Measurements from ENCODE around the gene HLA-C. TPM values are rescaled to one million over a fixed set of nuclear protein-coding genes. Genes with fewer than 3 reads are reported as not detected.

HLA-C gene
- total RNA-seq, 1 donor, result 489 TPM

GRCh38 chr6:31294056-31294455, 22.2 kb upstream of the HLA-C start:
- Histone ChIP-seq H3K27me3 (ENCODE audit: insufficient read depth, low read length) (peaks cover 9% of the 10 kb centered on the region), H3K4me3 (ENCODE audit: insufficient read depth, low read length) (no peak overlapping the region), H3K36me3 (ENCODE audit: insufficient read depth, low read length) (no peaks in the 10 kb centered on the region), H3K4me1 (ENCODE audit: insufficient read depth, low read length) (no peaks in the 10 kb centered on the region), H2AFZ (ENCODE audit: low read length) (no peak overlapping the region), H4K20me1 (ENCODE audit: insufficient read depth, low read length) (no peaks in the 10 kb centered on the region), H3K27ac (ENCODE audit: low read depth, low read length) (no peak overlapping the region), H3K4me2 (ENCODE audit: insufficient read depth, low read length) (no peak overlapping the region), H3K9me3 (ENCODE audit: low read depth, low read length) (no peaks in the 10 kb centered on the region), H3K79me2 (ENCODE audit: insufficient read depth, low read length) (no peaks in the 10 kb centered on the region)
- no peak for TF ChIP-seq CTCF (IDR thresholded peaks at IDR 0.05; ENCODE audit: extremely low read depth, low read depth, low read length)
- no peak for DNase-seq (ENCODE audit: insufficient read length, low spot score, missing footprints)

GRCh38 chr6:31293343-31293742, 21.5 kb upstream of the HLA-C start:
- no peaks in the 10 kb centered on the region for H3K9me3 ChIP-seq (ENCODE audit: low read depth, low read length)
- H3K4me2 ChIP-seq (ENCODE audit: insufficient read depth, low read length), result no peak overlapping the region
- H2AFZ ChIP-seq (ENCODE audit: low read length), result no peak overlapping the region
- H3K27ac ChIP-seq (ENCODE audit: low read depth, low read length), result no peak overlapping the region
- H3K4me3 ChIP-seq (ENCODE audit: insufficient read depth, low read length), result no peak overlapping the region
- peaks cover 10% of the 10 kb centered on the region for H3K27me3 ChIP-seq (ENCODE audit: insufficient read depth, low read length)
- DNase-seq (ENCODE audit: insufficient read length, low spot score, missing footprints), result no peak
- no peaks in the 10 kb centered on the region for H4K20me1 ChIP-seq (ENCODE audit: insufficient read depth, low read length)
- no peaks in the 10 kb centered on the region for H3K4me1 ChIP-seq (ENCODE audit: insufficient read depth, low read length)
- H3K36me3 ChIP-seq (ENCODE audit: insufficient read depth, low read length), result no peaks in the 10 kb centered on the region
- TF ChIP-seq CTCF (IDR thresholded peaks at IDR 0.05; ENCODE audit: extremely low read depth, low read depth, low read length), result no peak
- no peaks in the 10 kb centered on the region for H3K79me2 ChIP-seq (ENCODE audit: insufficient read depth, low read length)

GRCh38 chr6:31289788-31290187, 17.9 kb upstream of the HLA-C start:
- no peak for DNase-seq (ENCODE audit: insufficient read length, low spot score, missing footprints)
- no peaks in the 10 kb centered on the region for H3K9me3 ChIP-seq (ENCODE audit: low read depth, low read length)
- no peaks in the 10 kb centered on the region for H3K79me2 ChIP-seq (ENCODE audit: insufficient read depth, low read length)
- no peak overlapping the region for H3K27ac ChIP-seq (ENCODE audit: low read depth, low read length)
- no peak overlapping the region for H2AFZ ChIP-seq (ENCODE audit: low read length)
- H3K4me3 ChIP-seq (ENCODE audit: insufficient read depth, low read length), result no peak overlapping the region
- H3K36me3 ChIP-seq (ENCODE audit: insufficient read depth, low read length), result no peaks in the 10 kb centered on the region
- no peaks in the 10 kb centered on the region for H4K20me1 ChIP-seq (ENCODE audit: insufficient read depth, low read length)
- no peaks in the 10 kb centered on the region for H3K4me1 ChIP-seq (ENCODE audit: insufficient read depth, low read length)
- no peak overlapping the region for H3K4me2 ChIP-seq (ENCODE audit: insufficient read depth, low read length)
- peaks cover 13% of the 10 kb centered on the region for H3K27me3 ChIP-seq (ENCODE audit: insufficient read depth, low read length)
- no peak for TF ChIP-seq CTCF (IDR thresholded peaks at IDR 0.05; ENCODE audit: extremely low read depth, low read depth, low read length)

- Histone ChIP-seq H3K9me3 (ENCODE audit: low read depth, low read length) (no peaks in the 10 kb centered on the region), H3K27ac (ENCODE audit: low read depth, low read length) (no peak overlapping the region), H3K27me3 (ENCODE audit: insufficient read depth, low read length) (peaks cover 13% of the 10 kb centered on the region), H3K36me3 (ENCODE audit: insufficient read depth, low read length) (no peaks in the 10 kb centered on the region), H2AFZ (ENCODE audit: low read length) (no peak overlapping the region), H3K79me2 (ENCODE audit: insufficient read depth, low read length) (no peaks in the 10 kb centered on the region), H3K4me1 (ENCODE audit: insufficient read depth, low read length) (no peaks in the 10 kb centered on the region), H4K20me1 (ENCODE audit: insufficient read depth, low read length) (no peaks in the 10 kb centered on the region), H3K4me2 (ENCODE audit: insufficient read depth, low read length) (no peak overlapping the region), H3K4me3 (ENCODE audit: insufficient read depth, low read length) (no peak overlapping the region)
- no peak for TF ChIP-seq CTCF (IDR thresholded peaks at IDR 0.05; ENCODE audit: extremely low read depth, low read depth, low read length)
- DNase-seq (ENCODE audit: insufficient read length, low spot score, missing footprints), result no peak
Observed at GRCh38 chr6:31287619-31288018, 15.7 kb upstream of the HLA-C start.

Measured in osteoblast (primary cell).